GM13976 (cell line): ENCODE measurements around the gene TAAR9.

ENCODE experiments used
- DNase-seq: peaks from one replicate; pipeline ENCODE4 v3.0.0; 2012; ENCODE audit warnings: low spot score
- in situ Hi-C: fragments of 300-500 bp; cut with MboI; formaldehyde crosslinking; loops from one replicate; pipeline ENCODE4 v1.12.0; 2022; ENCODE audit warnings: low sequenced_read_pairs, mixed read lengths, inconsistent platforms; ENCODE audit not compliant: unreplicated experiment
- TF ChIP-seq, protein P1 (sequence below): IDR thresholded peaks from 2 replicates; pipeline ENCODE4 v1.5.1; 2012; ENCODE audit warnings: borderline replicate concordance, mild to moderate bottlenecking; ENCODE audit not compliant: insufficient read depth; ENCODE audit errors: extremely low read depth, missing control alignments, control extremely low read depth

Gene TAAR9, protein sequence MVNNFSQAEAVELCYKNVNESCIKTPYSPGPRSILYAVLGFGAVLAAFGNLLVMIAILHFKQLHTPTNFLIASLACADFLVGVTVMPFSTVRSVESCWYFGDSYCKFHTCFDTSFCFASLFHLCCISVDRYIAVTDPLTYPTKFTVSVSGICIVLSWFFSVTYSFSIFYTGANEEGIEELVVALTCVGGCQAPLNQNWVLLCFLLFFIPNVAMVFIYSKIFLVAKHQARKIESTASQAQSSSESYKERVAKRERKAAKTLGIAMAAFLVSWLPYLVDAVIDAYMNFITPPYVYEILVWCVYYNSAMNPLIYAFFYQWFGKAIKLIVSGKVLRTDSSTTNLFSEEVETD

GRCh38 chr6:132537977-132538376 lies at the start of gene TAAR9:
Gene TAAR9 (plus strand): TSS chr6:132538277. CDS start chr6:132538290, 13 bp downstream.
- TF ChIP-seq, protein P1, sequence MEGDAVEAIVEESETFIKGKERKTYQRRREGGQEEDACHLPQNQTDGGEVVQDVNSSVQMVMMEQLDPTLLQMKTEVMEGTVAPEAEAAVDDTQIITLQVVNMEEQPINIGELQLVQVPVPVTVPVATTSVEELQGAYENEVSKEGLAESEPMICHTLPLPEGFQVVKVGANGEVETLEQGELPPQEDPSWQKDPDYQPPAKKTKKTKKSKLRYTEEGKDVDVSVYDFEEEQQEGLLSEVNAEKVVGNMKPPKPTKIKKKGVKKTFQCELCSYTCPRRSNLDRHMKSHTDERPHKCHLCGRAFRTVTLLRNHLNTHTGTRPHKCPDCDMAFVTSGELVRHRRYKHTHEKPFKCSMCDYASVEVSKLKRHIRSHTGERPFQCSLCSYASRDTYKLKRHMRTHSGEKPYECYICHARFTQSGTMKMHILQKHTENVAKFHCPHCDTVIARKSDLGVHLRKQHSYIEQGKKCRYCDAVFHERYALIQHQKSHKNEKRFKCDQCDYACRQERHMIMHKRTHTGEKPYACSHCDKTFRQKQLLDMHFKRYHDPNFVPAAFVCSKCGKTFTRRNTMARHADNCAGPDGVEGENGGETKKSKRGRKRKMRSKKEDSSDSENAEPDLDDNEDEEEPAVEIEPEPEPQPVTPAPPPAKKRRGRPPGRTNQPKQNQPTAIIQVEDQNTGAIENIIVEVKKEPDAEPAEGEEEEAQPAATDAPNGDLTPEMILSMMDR = no peak
- in situ Hi-C loops = no loop called here
- no peak for DNase-seq

DNA sequence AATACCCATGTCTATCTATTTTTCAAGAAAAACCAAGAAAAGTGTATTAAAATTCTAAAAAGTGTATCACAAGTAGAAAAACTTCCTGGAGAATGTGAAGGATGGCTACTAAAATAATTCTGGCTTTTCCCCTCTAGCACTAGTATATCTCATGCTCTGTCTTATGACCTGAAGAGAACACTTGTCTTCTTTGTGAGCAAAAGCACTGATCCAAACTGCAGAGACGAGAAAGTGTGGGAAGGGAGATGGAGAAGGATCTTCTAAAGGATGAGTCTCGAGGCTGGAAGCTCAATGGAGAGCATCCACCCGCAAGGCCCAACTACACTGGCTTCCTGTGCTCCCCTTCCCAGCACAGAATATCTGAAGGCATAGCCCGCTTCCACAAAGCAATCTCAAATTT lies 48.7 kb upstream of the TAAR9 start:
- no peak for DNase-seq
- in situ Hi-C loops = loop anchor here (10.0 kb wide), 1 partner anchor 215 kb away; no protein-coding TSS in a partner anchor
- TF ChIP-seq, protein P1 = no peak

- in situ Hi-C loops = no loop called here
- DNase-seq = no peak
- TF ChIP-seq, protein P1 = no peak
Observed at GRCh38 chr6:132490024-132490423, 48.1 kb upstream of the TAAR9 start.

DNA sequence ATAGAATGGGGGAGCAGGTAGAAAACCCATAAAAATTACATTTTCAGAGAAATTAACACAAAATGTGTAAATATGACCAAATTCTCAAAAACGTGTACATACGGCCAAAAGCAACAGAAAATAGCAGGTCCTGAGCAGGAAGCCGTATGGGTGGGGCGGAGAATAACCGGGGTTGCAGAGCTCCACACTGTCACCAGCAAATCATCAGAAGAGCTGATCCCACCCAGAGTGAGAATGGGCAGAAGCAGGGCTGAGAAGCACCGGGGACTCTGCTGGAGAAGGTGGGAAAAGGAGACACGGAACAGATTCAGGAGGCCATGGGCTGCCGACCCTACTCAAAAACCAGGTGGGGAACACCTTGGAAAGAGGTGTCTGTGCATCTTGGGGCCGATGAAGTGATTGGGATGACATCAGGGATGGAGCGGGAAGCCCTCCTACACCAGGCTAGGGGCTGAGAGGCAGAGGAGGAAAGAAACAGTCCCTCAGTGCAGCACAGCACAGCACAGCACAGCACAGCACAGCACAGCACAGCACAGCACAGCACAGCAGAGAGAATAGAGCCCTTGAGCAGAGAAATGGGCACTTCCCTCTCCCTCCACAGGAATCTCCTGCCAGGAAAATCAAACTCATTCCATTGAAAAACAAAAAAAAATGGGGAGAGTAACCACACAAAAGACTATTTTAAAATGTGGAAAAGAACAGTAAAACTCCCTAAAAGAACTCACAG lies 47.4 kb upstream of the TAAR9 start:
- DNase-seq = no peak
- in situ Hi-C loops = no loop called here
- TF ChIP-seq, protein P1 = no peak

GRCh38 chr6:132491303-132491702 lies 46.8 kb upstream of the TAAR9 start:
- TF ChIP-seq, protein P1 = no peak
- DNase-seq = no peak

GRCh38 chr6:132491881-132492280 lies 46.2 kb upstream of the TAAR9 start:
- TF ChIP-seq, protein P1 = no peak
- DNase-seq = no peak
- in situ Hi-C loops = no loop called here

More at GRCh38 chr6:132491303-132491702, 46.8 kb upstream of the TAAR9 start:
- in situ Hi-C loops = no loop called here
